Measurements from ENCODE around the gene SLC26A2.
A peak's percentile ranks its signal among the peaks of the same experiment; 100 is the strongest.

Gene SLC26A2

DNA sequence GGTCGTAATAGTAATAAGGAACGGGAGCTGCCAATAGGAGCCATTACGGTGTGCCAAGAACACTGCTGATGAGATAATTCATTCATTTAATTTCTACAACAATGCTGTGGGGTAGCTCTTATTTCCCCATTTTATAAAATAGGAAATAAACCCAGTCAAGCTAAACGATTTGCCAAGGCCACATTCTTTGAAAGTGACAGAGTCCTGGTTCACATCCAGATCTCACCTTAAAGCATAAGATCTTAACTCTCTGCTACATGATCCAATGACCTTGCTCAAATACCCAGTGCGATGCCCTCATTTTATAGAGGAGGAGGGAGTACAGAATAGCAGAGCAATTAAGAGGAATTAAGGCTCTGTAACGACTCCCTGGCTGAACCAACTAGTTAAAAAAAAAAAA is 21.0 kb upstream of the SLC26A2 start:
- TF ChIP-seq, protein P1, sequence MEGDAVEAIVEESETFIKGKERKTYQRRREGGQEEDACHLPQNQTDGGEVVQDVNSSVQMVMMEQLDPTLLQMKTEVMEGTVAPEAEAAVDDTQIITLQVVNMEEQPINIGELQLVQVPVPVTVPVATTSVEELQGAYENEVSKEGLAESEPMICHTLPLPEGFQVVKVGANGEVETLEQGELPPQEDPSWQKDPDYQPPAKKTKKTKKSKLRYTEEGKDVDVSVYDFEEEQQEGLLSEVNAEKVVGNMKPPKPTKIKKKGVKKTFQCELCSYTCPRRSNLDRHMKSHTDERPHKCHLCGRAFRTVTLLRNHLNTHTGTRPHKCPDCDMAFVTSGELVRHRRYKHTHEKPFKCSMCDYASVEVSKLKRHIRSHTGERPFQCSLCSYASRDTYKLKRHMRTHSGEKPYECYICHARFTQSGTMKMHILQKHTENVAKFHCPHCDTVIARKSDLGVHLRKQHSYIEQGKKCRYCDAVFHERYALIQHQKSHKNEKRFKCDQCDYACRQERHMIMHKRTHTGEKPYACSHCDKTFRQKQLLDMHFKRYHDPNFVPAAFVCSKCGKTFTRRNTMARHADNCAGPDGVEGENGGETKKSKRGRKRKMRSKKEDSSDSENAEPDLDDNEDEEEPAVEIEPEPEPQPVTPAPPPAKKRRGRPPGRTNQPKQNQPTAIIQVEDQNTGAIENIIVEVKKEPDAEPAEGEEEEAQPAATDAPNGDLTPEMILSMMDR (conservative IDR thresholded peaks at IDR 0.05) = no peak
- H3K27ac ChIP-seq = peak overlapping the region; percentile 68; the same call in 1 of the 2 replicates

DNA sequence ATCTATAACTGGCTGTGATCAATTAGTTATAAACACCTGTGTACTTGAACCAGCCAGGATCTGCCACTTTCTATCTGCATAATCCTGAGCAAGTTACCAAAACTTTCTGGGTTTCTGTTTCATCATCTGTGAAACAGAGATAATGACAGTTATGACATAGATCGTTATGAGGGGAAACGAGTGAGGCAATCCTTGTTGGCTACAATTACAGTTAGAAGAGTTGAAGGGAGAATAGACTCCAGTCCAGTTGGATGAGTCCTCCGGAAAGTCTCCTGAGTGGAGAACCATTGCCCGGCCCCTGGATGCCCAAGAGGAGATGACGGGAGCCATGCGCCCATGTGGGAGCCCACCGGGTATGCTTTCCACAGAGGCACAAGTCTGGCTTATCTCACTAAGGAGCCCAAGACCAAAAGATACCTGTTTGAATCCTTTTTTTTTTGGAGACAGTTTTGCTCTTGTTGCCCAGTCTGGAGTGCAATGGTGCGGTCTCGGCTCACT is 20.4 kb upstream of the SLC26A2 start:
- TF ChIP-seq, protein P1 (conservative IDR thresholded peaks at IDR 0.05) = no peak
- H3K27ac ChIP-seq = peak overlapping the region; percentile 87; the same call in 1 of the 2 replicates

DNA sequence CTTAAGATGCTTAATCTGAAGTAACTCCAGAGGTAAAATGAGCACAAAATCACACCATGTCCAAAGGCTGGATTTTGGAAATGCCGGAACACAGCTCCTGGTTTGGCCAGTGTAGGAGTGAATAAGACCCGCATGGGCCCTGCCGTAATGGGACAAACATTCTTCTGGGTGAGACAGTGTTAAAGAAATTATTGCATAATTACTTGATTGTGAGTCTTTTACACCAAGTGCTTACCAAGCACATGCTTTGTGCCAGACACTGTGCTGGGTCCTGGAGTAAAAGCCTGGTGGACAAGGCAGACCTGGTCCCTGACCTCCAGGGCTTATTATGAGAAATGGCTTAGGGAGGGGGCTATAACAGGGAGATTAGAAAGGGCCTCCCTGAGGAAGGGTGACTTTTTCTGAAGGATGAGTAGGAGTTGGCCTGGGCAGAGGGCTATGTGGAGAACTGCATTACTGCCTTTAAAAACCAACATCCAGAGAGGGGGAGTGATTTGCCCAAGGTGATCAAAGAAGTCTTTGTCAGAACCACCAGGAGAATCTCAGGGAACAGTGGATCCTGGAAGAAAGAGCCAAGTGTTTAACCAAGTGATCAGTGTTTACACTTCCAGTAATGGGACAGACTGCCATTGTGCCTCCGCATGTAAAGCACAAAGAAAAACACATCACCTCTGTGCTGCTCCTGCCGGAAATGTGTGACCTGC is 19.5 kb upstream of the SLC26A2 start:
- H3K27ac ChIP-seq = peak overlapping the region; percentile 87
- TF ChIP-seq, protein P1 (conservative IDR thresholded peaks at IDR 0.05) = no peak

DNA sequence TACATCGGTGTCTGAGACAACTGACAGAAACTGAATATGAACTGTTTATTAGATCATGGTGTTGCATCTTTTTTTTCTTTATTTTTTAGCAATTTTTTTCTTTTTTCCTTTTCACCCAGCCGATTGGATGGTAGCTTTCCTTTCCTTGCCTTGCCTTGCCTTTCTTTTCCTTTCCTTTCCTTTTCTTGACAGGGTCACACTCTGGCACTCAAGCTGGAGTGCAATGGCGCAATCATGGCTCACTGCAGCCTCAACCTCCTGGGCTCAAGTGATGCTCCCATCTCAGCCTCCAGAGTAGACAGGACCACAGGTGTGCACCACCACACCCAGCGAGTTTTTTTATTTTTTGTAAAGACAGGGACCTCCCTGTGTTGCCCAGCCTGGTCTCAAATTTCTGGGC is 18.8 kb upstream of the SLC26A2 start:
- H3K27ac ChIP-seq = peak overlapping the region; percentile 87
- TF ChIP-seq, protein P1 (conservative IDR thresholded peaks at IDR 0.05) = no peak

DNA sequence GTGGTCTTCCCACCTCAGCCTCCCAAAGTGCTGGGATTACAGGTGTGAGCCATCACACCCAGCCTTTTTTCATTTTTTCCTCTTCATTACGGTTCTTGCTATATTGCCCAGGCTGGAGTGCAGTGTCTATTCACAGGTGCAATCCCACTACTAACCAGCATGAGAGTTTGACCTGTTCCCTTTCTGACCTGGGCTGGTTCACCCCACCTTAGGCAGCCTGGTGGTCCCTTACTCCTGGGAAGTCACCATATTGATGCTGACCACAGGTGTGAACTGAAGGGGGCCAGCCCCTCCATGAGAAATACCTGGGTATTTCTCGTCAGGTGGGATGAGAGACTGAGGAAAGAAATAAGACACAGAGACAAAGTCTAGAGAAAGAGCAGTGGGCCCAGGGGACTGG is 18.4 kb upstream of the SLC26A2 start:
- TF ChIP-seq, protein P1 (conservative IDR thresholded peaks at IDR 0.05) = no peak
- peak overlapping the region; percentile 87 for H3K27ac ChIP-seq

DNA sequence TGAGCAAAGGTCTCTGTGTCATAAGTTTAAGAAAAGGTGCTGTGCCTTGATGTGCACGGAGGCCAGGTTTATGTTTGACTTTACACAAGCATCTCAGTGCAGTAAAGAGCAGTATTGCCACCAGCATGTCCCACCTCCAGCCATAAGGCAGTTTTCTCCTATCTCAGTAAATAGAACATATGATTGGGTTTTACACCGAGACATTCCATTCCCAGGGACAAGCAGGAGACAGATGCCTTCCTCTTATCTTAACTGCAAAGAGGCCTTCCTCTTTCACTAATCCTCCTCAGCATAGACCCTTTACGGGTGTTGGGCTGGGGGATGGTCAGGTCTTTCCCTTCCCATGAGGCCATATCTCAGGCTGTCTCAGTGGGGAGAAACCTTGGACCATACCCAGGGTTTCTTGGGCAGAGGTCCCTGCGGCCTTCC is 17.8 kb upstream of the SLC26A2 start:
- peak overlapping the region; percentile 87 for H3K27ac ChIP-seq

DNA sequence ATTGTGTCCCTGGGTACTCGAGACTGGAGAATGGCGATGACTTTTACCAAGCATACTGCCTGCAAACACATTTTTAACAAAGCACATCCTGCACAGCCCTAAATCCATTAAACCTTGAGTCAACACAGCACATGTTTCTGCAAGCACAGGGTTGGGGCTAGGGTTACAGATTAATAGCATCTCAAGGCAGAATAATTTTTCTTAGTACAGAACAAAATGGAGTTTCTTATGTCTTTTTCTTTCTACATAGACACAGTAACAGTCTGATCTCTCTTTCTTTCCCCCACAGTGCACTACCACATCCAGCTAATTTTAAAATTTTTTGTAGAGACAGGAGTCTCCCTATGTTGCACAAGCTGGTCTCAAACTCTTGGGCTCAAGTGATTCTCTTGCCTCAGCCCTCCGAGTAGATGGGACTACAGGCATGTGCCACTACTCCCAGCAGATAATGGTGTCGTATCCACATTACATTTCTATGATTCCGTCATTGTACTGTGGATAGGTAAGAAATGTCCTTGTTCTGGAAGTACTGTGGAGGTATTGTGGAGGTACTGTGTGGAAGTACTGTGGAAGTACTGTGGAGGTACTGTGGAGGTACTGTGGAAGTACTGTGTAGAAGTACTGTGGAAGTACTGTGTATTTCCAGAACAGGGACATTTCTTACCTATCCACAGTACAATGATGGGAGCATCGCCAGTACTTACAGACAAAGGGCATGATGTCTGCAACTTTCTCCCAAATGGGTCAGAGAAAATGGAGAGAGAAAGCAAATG is 17.2 kb upstream of the SLC26A2 start:
- peak overlapping the region; percentile 87 for H3K27ac ChIP-seq

DNA sequence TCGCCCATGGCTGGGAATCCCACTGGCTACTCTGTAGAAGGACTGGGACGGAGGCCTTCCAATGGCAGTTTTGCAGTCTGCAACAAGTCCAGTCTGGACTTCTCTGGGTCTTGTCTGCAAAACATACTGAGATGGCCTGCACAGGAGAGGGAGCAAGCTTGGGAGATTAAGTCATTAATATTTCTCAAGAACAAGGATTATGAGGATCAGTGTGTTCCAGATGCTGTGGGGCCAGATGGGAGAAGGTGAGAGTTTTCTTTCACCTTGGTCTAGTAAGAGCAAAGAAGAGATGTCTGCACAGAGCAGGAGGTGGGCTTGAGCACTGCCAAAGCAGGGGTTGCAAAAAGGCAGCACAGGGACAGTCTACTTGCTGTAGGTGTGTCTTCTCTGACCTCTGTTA is 15.9 kb upstream of the SLC26A2 start, which contains the start of gene PDE6A:
Gene PDE6A, minus strand, starts transcription at position 128 of the 400 bp plus-strand sequence. Its CDS starts 120 bp downstream, at position 8.
- TF ChIP-seq, protein P1 (conservative IDR thresholded peaks at IDR 0.05) = no peak
- peak within 1 kb of the TSS; percentile 87 for H3K27ac ChIP-seq
